ENCODE measurements around the gene ETNPPL. TPM values are rescaled to one million over a fixed set of nuclear protein-coding genes. Genes with fewer than 3 reads are reported as not detected.

The ETNPPL gene
- total RNA-seq, 1 donor from 2014 or later = 14.5 TPM

DNA sequence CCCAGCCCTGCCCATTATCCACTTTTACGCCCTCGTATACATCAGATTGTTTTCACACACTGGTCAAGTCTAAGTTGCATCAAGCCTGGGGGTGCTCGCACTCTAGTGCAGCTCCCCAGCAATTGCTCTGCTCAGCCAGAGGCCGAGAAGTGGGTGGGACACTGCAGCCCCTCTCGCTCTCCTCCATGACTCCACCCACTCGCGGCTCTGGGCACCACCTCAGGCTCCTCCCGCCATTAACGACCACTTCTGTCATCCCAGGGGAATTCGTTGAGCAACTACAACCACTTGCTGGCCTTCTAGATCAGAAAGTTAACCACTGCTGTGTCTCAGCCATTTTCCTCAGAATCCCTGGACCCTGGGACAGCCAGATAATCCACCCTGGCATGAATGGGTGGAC lies 53.6 kb downstream of the ETNPPL start:
- intact Hi-C loops (cut with DNase I) = no loop called here
- DNase-seq (no peak), ATAC-seq (ENCODE audit: poor library complexity) (no peak)

DNA sequence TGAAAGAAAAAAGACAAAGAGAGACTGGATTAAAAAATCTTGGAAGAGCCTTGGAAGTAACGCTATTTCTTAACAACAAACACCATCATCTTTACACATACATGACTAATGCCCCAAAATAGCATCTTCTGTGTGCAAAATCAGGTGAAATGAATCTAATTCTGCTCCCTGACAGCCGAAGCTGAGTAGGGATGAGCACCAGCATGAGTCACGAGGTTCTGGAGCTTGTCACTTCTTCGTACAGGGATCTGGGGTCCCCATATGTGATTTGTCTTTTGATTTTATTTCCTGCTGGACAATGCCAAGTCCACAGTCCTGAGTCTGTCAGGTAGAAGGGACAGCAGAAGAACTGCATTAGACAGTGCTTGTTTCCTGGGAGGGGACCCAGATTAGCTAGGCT lies 56.6 kb downstream of the ETNPPL start:
- DNase-seq (no peak), ATAC-seq (ENCODE audit: poor library complexity) (no peak)

DNA sequence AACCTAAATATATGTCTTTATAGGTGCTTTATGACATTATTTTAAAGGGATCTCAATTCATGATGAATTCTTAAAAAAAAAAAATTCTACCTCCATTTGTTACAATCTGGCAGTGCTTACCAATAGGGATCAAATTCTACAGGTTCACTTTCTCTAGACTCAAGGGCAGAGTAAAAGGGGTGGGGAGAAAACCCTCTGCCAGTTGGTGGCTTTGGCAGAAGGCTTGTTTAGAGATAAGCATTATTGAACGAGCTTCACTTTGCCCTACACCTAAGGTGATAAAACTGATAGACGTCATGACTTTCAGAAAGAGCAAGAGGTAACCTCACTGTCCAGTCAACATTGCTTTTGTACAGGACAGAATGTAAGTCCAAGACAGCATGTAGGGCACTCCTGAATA lies 58.9 kb downstream of the ETNPPL start:
- DNase-seq (no peak), ATAC-seq (ENCODE audit: poor library complexity) (no peak)
- intact Hi-C loops (cut with DNase I) = no loop called here

More for the DNA sequence above, 56.6 kb downstream of the ETNPPL start:
- intact Hi-C loops (cut with DNase I) = no loop called here

DNA sequence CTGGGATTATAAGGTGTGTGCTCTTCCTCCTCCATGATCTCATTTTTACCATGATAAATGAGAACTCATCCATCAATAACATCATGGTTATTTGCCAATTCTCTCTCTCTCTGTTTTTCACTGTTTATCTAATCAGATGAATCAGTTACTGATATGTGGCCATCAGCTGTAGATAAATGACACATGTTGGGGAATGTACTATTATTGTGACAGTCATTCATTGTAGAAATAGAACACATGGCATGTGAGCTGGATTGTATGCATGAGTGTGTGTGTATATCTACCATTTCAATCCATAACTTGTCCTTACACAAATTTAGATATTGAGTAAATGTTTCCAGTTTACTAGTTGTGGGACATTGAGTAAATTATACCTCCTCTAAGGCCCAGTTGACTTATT lies 59.5 kb downstream of the ETNPPL start:
- ATAC-seq (ENCODE audit: poor library complexity) = no peak
- intact Hi-C loops (cut with DNase I) = no loop called here
- DNase-seq = no peak

DNA sequence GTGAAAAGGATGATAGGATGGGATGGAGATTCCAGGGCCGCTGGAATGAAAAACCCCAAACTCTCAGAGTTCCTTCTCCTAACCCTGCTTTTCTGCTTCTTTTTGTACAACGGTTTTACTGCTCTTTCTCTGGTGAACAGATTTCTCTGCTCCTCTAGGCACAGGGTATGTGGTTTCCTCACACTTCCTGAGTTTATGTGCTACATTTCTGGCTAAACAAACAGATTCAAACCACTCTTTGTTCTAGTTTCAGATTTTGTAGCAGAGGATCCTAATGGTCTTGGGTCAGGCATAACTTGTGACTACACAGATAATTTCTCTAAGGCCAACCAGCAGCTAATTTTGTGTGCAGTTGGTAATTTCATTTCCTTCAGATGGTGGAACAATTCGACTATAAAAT lies 59.9 kb downstream of the ETNPPL start:
- ATAC-seq (ENCODE audit: poor library complexity) = no peak
- DNase-seq = no peak
- intact Hi-C loops (cut with DNase I) = no loop called here

DNA sequence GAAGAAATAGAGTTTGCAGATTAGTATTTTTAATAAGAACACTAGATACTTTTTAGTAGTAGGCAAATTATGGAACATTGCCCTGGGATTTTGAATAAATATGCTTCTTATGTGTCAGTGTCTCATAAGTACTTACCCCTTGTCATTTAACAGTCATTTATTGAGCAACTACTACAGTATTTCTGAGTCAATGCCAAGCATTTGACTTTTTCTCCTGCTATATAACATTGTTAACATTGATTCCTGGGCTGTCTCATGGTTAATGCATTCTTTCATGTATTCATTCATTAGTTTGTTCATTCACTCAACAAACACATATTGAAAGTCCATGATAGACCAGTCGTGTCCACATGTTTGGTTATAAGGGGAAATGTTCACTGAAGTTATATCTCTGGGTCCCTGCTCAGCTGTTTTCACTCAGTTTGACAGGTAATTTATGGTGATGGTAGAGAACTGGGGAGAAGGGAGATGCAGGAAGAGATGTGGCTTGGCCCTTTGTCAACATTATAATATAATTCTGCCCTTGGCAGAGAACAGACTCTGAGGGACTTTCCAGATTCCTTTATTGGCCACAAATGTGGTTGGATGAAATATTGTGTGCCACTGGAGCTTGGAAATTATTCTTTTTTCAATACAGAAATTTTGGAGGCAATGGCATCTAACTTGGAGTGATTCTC lies 62.6 kb downstream of the ETNPPL start:
- intact Hi-C loops (cut with DNase I) = no loop called here

DNA sequence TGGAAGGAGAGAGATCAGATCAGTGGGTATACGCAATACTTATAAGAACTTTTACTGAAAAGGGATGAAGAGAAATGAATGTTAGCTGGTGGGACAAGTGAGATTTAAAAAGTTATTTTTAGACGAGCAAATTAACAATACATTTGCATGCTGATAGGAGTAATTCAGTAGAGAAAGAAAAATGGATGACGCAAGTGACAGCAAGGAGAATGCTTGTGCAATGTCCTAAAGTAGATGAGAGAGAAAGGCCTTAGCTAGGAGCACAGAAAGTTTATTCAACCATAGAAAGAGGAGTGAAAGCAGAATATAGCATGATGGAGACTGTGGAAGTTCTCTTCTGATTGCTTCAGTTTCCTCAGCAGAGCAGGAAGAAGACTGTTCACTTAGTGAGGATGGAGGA lies 66.7 kb downstream of the ETNPPL start:
- intact Hi-C loops (cut with DNase I) = no loop called here
- ATAC-seq (ENCODE audit: poor library complexity) = no peak
- no peak for DNase-seq

More for the DNA sequence above, 62.6 kb downstream of the ETNPPL start:
- ATAC-seq (ENCODE audit: poor library complexity) = no peak
- DNase-seq = no peak

DNA sequence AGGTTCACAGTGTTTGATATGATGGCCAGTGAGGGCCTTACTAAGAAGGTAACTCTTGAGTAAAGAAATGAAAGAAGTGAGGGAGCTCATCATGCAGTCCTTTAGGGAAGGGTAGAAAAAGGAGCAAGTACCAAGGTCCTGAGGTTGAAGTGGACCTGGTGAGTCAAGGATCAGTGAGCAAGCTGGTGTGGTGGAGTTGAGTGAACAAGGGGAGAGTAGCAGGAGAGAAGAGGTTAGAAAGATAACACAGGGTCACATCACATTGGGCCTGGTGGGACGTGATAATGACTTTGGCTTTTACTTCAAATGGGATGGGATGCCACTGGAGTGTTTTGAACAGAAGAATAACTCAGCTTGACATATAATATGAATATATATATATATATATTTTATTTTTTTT lies 67.8 kb downstream of the ETNPPL start:
- intact Hi-C loops (cut with DNase I) = no loop called here

DNA sequence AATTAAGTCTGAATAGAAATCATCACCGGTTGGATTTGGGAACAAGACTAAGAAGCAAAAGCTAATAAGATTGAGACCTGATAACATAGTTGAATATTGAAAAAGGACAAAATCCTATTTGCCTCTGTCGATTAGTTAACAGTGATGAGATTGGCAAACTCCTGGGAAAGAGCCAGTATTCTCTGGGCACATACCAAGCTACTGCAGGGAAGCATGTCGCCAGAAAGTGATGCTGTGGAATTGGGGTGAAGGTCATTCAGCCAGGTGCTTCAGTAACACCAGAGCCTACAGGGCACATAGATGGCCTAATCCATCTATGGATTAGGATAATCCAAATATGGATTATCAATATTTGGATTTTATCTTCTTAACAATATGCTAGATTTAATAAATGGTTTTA lies 68.4 kb downstream of the ETNPPL start:
- no peak for DNase-seq
- intact Hi-C loops (cut with DNase I) = no loop called here
- ATAC-seq (ENCODE audit: poor library complexity) = no peak

More for the DNA sequence above, 67.8 kb downstream of the ETNPPL start:
- no peak for DNase-seq
- no peak for ATAC-seq (ENCODE audit: poor library complexity)

DNA sequence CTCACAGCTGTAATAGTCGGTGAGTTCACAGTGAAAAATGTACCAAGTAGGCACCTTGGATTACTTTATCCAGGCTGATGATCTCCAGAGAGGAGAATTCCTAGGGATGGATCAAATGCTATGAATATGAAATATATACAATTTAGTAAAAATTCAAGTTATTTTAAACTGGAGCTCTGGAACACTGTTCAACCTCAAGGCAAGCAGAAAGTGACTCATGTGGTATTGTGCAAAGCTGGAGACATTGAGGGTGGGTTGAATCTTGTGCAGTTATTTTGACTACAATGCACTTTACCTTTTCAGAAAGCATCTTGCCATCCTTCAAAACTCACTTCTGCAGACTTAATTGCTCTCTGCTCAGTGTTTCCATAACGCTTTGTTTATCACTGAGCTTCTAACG lies 69.0 kb downstream of the ETNPPL start:
- ATAC-seq (ENCODE audit: poor library complexity) = no peak

DNA sequence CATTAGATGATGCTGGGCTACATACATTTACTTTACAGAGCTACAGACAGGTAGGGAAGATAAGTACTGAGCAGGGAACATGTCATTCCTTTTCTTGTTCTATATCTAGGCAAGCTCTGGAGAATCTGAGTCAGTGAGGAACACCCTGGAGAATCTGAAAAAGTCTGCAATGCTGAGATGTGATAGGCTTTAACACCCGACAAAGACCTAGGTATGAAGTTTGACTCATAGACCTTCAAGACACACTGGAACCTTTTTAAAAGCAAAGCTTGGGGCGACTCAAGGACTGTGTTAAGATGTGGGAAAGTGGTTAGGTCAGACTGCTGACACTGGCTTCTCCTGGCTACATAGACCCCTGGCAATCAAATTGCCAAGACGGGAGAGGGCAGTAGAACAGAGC lies 69.6 kb downstream of the ETNPPL start:
- ATAC-seq (ENCODE audit: poor library complexity) = no peak
- intact Hi-C loops (cut with DNase I) = no loop called here

More for the DNA sequence above, 69.0 kb downstream of the ETNPPL start:
- intact Hi-C loops (cut with DNase I) = no loop called here
- DNase-seq = no peak

More for the DNA sequence above, 69.6 kb downstream of the ETNPPL start:
- DNase-seq = no peak

Other genes with a start within 250 kb of the ETNPPL start
- gene RPL34, start 142.5 kb downstream of the ETNPPL start, total RNA-seq = 703 TPM
- 21.4 TPM for gene OSTC, start 112.5 kb downstream of the ETNPPL start, total RNA-seq

Data from Right ventricle myocardium superior (tissue), 1 donor.